HG03095 (cell line): ENCODE data around the gene EXOC1.
"Not testable (repeated sequence)": the region's sequence is repeated elsewhere in the genome, so short reads cannot be mapped to it uniquely, and the experiment has no call there.

Source experiments
- ATAC-seq: cut with Tn5 transposase; IDR thresholded peaks from one replicate; pipeline ENCODE4 v1.9.1; 2021; ENCODE audit warnings: moderate library complexity; ENCODE audit not compliant: unreplicated experiment

Gene EXOC1, protein sequence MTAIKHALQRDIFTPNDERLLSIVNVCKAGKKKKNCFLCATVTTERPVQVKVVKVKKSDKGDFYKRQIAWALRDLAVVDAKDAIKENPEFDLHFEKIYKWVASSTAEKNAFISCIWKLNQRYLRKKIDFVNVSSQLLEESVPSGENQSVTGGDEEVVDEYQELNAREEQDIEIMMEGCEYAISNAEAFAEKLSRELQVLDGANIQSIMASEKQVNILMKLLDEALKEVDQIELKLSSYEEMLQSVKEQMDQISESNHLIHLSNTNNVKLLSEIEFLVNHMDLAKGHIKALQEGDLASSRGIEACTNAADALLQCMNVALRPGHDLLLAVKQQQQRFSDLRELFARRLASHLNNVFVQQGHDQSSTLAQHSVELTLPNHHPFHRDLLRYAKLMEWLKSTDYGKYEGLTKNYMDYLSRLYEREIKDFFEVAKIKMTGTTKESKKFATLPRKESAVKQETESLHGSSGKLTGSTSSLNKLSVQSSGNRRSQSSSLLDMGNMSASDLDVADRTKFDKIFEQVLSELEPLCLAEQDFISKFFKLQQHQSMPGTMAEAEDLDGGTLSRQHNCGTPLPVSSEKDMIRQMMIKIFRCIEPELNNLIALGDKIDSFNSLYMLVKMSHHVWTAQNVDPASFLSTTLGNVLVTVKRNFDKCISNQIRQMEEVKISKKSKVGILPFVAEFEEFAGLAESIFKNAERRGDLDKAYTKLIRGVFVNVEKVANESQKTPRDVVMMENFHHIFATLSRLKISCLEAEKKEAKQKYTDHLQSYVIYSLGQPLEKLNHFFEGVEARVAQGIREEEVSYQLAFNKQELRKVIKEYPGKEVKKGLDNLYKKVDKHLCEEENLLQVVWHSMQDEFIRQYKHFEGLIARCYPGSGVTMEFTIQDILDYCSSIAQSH

GRCh38 chr4:55853484-55854046 lies at the start of gene EXOC1:
TSS of gene EXOC1 (plus strand) at chr4:55853648. CDS start at chr4:55858324, 4,676 bp downstream.
- peak; percentile 99 for ATAC-seq

DNA sequence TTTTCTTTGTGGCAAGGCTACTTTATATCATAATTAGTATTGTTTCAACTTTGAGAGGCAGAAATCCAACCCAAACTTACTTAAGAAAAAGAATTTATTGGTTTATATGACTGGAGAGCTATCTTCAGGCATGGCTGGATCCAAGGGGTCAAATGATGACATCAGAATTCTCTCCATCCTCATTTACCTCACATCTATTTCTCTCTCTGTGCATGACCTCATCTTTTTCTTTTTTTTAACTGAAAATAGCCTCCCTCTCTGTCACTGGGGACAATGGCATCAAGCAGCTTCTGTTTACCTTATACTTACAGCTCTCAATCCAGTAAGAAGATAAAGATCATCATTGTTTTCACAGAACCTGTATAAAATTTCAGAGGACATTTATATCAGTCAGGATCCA lies 45.9 kb upstream of the EXOC1 start:
- ATAC-seq = no peak

DNA sequence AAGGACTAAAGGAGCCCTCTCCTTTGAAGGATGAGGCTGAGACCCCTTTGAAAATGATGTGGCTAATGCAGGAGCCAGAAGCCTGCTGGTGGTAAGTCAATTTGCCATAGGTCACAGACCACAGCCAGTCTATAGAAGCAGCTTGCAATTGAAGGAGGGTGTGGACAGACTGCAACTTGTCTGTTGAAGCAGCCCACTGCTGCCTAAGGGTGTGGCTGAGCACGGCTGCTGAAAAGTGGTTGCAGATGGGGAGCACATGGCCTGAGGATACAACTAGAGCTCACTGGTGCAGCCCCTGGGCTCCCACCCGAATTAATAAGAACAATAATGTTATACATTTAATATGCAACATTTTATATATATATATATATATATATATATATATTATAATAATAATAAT lies 45.3 kb upstream of the EXOC1 start:
- ATAC-seq = no peak

- no peak for ATAC-seq
These were observed 44.8 kb upstream of the EXOC1 start for GRCh38 chr4:55808632-55809031.

- ATAC-seq = no peak
These were observed 35.8 kb upstream of the EXOC1 start for GRCh38 chr4:55817691-55818090.

- no peak for ATAC-seq
These were observed 33.8 kb upstream of the EXOC1 start, which contains the start of gene EXOC1L for GRCh38 chr4:55819634-55820033. TSS of gene EXOC1L (plus strand) at chr4:55819790. CDS start at chr4:55820027, 237 bp downstream.

- no peak for ATAC-seq
These were observed 33.2 kb upstream of the EXOC1 start for GRCh38 chr4:55820279-55820678.

DNA sequence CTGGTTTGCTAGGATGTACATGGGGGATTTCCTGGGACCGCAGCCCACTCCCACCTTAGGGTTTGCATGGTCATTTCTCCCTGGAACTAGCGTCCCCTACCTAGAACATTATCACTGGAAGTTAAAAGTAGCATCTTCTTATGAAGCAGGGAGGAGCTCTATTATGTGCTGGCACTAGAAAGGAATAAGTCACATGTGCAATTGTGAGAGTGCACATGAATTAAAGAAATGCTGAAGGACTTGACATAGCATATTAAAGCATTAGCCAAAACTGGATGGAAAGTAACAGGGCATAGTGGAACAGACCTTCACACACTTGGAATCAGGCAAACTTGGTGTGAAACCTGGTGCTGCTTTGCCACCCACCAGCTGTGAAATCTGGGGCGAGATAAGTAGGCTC lies 31.1 kb upstream of the EXOC1 start:
- ATAC-seq = no peak

- ATAC-seq = no peak
These were observed 28.6 kb upstream of the EXOC1 start for GRCh38 chr4:55824865-55825264.

DNA sequence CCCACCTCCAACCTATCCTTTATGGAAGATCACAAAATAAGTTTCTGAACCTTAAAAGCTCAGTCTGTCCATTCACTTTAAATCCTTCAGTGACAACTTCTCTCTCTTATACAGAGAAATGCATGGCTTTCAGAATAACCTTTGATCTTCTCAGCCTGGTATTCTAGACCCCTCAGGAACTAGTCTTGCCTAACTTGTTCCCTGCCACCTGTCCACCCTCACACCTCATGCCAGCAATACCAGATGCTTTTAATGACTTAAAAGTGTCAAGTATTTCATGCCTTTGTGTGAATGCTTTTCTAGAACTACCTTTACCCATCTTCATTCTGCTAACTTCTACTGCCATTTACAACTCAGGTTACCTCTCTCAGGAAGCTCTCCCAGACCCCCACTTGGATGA lies 26.5 kb upstream of the EXOC1 start:
- ATAC-seq = no peak

- ATAC-seq = no peak
These were observed 25.9 kb upstream of the EXOC1 start for GRCh38 chr4:55827582-55827981.

DNA sequence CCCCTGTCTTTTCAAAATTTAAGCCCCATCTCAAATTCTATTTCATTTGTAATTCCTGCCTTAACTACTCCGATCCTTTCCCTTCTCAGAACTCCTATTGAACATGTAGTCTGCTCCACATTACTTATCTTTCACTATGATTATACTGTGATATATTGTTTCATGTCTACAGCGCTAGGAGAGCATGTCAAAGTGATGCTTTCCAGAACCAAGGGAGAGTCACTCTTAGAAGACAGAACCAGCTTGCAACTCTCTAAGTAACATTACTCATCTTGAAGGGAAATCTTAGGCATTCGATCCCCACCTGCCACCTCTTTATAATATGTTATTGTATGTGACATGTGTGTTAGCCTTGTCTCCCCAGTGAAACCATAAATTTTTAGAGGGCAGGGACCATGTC lies 23.4 kb upstream of the EXOC1 start:
- ATAC-seq = no peak

- ATAC-seq = no peak
These were observed 22.7 kb upstream of the EXOC1 start for GRCh38 chr4:55830716-55831115.

DNA sequence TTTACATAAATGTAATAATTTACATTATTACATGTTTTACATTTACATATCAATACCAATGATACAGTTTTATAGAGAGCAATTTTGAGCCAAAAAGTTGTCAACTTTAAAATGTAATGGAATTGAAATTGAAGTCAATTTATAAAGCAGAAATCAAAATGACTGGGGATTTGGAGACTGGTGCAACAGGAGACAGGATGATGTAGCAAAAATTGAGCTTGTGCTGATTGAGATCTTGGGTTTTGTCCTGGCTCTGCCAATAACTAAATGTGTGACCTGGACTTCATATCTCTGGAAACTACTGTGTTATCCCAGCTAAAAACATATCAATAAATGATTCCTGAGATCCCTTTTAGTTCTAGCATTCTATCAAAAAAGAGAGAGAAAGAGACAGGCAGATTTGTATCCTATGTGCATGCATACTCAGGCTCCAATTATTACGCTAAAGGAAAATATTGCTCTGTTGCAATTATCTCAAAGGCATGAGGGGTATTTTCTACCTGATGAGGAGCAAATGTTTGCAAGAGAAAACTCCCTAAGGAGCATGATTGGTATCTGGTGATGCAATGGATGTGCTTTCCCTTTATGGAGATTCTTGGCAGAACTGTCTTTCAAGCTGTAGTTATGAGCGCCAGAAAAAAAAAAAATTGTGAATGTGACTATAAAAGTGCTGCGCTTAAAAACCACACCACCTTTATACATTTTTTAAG lies 19.2 kb upstream of the EXOC1 start:
- no peak for ATAC-seq

GRCh38 chr4:55837903-55838302 lies 15.5 kb upstream of the EXOC1 start:
- no peak for ATAC-seq

DNA sequence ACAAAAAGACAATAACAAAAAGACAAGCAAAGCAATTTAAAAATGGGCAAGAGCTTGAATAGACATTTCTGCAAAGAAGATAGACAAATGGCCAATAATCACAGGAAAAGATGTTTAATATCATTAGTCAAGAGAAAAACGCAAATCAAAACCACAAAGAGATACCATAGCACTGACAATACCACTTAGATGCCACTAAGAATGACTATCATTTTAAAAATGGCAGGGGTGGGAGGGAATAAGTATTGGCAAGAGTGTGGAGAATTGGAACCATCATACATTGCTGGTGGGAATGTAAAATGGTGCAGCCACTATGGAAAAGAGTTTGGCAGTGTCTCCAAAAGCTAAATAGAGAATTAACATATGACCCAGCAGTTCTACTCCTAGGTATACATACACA lies 15.1 kb upstream of the EXOC1 start:
- ATAC-seq = no peak

GRCh38 chr4:55838952-55839351 lies 14.5 kb upstream of the EXOC1 start:
- ATAC-seq = no peak

DNA sequence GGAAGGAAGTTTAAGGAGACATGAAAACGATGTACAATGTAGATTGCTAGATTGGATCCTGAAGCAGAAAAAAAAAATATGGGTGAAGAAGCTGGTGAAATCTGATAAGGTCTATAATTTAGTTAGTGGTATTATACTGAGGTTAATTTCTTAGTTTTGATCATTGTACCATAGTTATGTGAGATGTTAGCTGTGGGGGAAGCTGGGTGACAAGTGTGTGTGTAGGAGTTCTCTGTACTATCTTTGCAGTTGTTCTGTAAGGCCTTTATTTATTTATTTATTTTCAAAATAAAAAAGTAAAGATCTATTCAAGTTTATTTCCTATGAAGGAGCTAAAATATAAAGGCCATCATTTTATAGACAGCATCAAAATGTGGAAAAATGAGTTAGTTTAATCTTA lies 12.5 kb upstream of the EXOC1 start:
- no peak for ATAC-seq

- ATAC-seq = not testable (repeated sequence)
These were observed 11.8 kb upstream of the EXOC1 start for GRCh38 chr4:55841373-55842239.

DNA sequence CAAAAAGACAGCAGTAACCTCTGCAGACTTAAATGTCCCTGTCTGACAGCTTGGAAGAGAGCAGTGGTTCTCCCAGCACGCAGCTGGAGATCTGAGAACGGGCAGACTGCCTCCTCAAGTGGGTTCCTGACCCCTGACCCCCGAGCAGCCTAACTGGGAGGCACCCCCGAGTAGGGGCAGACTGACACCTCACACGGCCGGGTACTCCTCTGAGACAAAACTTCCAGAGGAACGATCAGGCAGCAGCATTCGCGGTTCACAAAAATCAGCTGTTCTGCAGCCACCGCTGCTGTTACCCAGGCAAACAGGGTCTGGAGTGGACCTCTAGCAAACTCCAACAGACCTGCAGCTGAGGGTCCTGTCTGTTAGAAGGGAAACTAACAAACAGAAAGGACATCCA lies 11.1 kb upstream of the EXOC1 start:
- ATAC-seq = not testable (repeated sequence)
